HG02840 (cell line): Measurements from ENCODE around the gene SUGCT.
"Not testable (repeated sequence)": the region's sequence is repeated elsewhere in the genome, so short reads cannot be mapped to it uniquely, and the experiment has no call there.

Source experiments
- ATAC-seq: cut with Tn5 transposase; IDR thresholded peaks from one replicate; pipeline ENCODE4 v1.9.1; 2021; ENCODE audit warnings: mild to moderate bottlenecking, moderate library complexity, moderate number of reproducible peaks; ENCODE audit not compliant: unreplicated experiment, low FRiP score

The SUGCT gene

GRCh38 chr7:40194745-40195144, 59.9 kb downstream of the SUGCT start:
- no peak for ATAC-seq

GRCh38 chr7:40197527-40197926, 62.7 kb downstream of the SUGCT start:
- no peak for ATAC-seq

GRCh38 chr7:40199076-40199802, 64.4 kb downstream of the SUGCT start:
- ATAC-seq = no peak

- ATAC-seq = no peak
Observed at GRCh38 chr7:40200791-40201190, 66.0 kb downstream of the SUGCT start.

GRCh38 chr7:40202851-40203250, 68.0 kb downstream of the SUGCT start:
- no peak for ATAC-seq

- no peak for ATAC-seq
Observed at GRCh38 chr7:40204581-40204980, 69.8 kb downstream of the SUGCT start.

- no peak for ATAC-seq
Observed at GRCh38 chr7:40205992-40206391, 71.2 kb downstream of the SUGCT start.

GRCh38 chr7:40211276-40212003, 76.6 kb downstream of the SUGCT start:
- ATAC-seq = no peak

GRCh38 chr7:40213291-40213690, 78.5 kb downstream of the SUGCT start:
- no peak for ATAC-seq

- no peak for ATAC-seq
Observed at GRCh38 chr7:40213856-40214255, 79.1 kb downstream of the SUGCT start.

- not testable (repeated sequence) for ATAC-seq
Observed at GRCh38 chr7:40218612-40219011, 83.8 kb downstream of the SUGCT start.

GRCh38 chr7:40219917-40220316, 85.1 kb downstream of the SUGCT start:
- no peak for ATAC-seq

GRCh38 chr7:40220421-40220911, 85.7 kb downstream of the SUGCT start:
- no peak for ATAC-seq

GRCh38 chr7:40221836-40222235, 87.0 kb downstream of the SUGCT start:
- no peak for ATAC-seq

GRCh38 chr7:40223451-40224127, 88.8 kb downstream of the SUGCT start:
- no peak for ATAC-seq

- no peak for ATAC-seq
Observed at GRCh38 chr7:40230101-40230500, 95.3 kb downstream of the SUGCT start.

- ATAC-seq = no peak
Observed at GRCh38 chr7:40231796-40232195, 97.0 kb downstream of the SUGCT start.

GRCh38 chr7:40232242-40232893, 97.6 kb downstream of the SUGCT start:
- no peak for ATAC-seq

GRCh38 chr7:40234046-40234445, 99.2 kb downstream of the SUGCT start:
- no peak for ATAC-seq

GRCh38 chr7:40234666-40235065, 99.9 kb downstream of the SUGCT start:
- no peak for ATAC-seq

- no peak for ATAC-seq
Observed at GRCh38 chr7:40237731-40238130, 102.9 kb downstream of the SUGCT start.
